Measurements from ENCODE around the gene CEP72. TPM values are rescaled to one million over a fixed set of nuclear protein-coding genes. Genes with fewer than 3 reads are reported as not detected.

CEP72 gene
- total RNA-seq, 1 donor from 2014 or later, result 8.2 TPM

DNA sequence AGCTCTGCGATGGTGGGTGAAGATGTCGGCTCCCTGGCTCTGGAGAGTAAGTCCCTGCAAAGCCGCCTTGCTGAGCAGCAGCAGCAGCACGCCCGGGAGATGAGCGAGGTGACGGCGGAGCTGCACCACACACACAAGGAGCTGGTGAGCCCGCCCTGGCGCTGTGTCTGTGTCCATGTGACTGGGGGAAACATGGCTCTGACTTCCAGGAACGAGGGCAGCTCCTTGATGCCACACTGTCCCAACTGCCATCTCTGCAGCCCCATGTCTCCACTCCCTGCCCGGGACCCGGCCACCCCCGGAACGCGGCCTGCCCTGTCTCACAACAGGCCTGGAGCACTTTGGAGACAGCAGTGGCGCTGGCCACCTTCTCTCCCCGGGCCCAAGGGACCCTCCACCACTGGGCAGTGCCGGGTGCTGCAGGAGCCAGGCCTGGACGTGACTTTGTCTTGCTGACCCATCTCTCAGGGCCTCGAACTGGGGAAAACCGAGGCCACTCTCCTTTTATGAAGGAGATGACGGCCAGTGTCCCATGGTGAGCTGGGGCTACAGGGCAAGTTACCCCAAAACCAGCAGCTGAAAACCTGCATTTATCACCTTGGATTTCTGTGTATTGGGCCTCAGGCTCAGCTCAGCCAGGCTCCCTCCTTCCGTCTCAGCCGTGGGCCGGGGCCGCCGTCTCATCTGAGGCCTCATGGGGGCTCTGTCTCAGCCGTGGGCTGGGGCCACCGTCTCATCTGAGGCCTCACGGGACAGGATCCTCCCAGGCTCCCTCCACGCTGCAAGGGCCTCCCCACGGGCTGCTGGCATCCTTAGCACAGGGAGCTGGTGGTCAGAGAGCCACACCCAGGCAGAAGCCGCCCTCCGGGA lies 28.6 kb downstream of the CEP72 start:
- ATAC-seq, result no peak

- ATAC-seq, result no peak
These were observed 29.2 kb downstream of the CEP72 start for GRCh38 chr5:641331-641765.

- ATAC-seq, result no peak
These were observed 30.3 kb downstream of the CEP72 start for GRCh38 chr5:642481-642880.

DNA sequence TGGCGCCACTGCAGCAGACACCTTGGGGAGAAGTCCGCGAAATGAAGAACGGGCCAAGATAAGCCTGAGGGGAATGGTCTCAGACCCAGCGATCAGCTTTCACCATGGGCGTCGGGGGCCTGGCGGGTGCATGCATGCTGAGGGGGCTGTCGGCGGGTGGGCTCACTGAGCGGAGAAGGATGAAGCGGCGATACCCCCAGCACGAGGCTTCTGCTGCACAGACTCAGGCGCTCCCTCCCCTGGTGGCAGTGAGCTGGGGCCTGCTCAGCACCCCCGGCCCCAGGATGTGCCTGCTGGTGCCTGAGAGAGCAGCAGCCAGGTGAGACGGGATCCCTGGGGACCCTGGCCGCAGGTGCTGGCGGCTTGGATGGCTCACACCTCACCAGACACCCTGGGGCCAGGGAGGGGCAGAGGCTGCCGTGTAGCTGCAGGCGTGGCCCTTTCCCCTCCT lies 31.2 kb downstream of the CEP72 start:
- peak; percentile 8 for ATAC-seq

DNA sequence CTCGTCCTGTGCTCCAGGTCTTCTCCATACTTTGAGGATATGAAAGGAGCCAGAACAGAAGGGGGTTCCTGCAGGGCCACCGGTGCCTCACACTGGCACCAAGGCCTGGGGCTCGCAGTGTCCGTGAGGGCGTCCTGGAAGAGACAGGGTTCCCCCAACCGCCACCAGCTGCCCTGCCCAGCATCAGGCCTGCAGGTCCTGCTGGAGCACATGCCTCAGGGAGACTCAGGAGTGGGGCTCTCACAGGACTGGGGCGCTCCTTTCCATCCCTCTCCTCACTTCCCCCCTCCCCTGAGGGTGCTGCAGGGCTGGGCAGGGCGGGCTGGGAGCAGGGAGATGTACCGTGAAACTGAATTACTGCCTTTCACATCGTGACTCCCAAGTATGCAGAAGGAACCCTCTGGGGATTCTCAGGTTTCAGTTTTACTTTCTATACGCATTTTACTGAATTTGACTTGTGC lies 31.7 kb downstream of the CEP72 start:
- ATAC-seq, result peak; percentile 25

DNA sequence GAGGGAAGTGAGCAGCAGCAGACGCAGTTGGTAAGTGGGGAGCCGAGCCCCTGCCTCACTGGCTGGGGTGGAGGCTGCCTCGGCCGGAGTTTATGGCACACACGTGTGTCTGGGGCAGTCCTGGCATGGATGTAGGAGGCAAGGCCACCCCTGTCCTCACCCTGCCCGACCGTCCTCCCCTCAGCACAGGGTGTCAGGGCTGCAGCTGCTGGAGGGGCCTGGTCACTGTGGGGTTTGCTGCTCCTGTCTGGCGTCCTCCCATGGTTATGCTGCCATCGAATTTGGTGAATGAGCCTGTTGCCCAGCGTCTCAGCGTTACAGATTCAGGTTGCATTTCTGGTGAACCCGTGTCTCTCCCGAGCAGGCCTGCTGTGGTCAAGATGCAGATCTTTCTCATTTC lies 32.4 kb downstream of the CEP72 start:
- peak; percentile 33 for ATAC-seq

- ATAC-seq, result no peak
These were observed 32.8 kb downstream of the CEP72 start for GRCh38 chr5:644971-645370.

- no peak for ATAC-seq
These were observed 33.3 kb downstream of the CEP72 start for GRCh38 chr5:645421-645820.

GRCh38 chr5:646396-647201 lies 34.5 kb downstream of the CEP72 start:
- ATAC-seq, result peak; percentile 22

DNA sequence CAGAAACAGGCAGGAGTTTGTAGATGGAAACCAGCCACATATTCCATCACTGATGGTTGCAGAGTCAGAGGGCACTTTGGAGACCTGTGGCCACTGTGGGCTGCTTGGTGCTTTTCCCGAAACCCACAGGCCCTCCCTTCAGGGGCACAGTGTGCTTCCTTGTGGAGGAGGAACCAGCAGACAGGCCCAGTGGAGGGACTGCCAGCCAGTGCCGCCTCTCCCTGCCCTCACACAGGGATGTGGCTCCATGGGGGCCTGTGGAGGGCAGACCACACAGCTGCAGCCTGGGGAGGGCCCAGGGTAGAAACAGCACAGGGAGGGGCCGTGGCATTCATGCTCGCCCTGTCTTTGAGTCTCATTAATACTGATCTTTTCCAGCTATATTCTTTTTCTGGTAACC lies 35.2 kb downstream of the CEP72 start:
- ATAC-seq, result peak; percentile 19

DNA sequence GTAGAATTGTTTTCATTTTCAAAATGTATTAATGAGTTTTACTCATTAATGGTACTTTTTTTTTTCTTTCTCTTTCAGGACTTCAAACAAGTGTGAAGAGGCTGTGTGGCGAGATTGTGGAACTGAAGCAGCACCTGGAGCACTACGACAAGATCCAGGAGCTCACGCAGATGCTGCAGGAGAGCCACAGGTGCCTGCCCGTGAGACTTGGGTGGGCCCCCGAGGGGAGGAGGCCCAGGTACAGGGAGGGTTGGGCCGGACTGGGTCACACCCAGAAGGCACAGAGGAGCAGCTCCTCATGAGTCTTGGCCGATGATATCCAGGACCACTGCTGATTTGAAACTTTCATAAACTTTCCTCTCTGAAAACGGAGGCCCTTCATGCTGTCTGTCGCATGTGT lies 35.6 kb downstream of the CEP72 start:
- ATAC-seq, result no peak

GRCh38 chr5:651296-652022 lies 39.3 kb downstream of the CEP72 start:
- no peak for ATAC-seq

DNA sequence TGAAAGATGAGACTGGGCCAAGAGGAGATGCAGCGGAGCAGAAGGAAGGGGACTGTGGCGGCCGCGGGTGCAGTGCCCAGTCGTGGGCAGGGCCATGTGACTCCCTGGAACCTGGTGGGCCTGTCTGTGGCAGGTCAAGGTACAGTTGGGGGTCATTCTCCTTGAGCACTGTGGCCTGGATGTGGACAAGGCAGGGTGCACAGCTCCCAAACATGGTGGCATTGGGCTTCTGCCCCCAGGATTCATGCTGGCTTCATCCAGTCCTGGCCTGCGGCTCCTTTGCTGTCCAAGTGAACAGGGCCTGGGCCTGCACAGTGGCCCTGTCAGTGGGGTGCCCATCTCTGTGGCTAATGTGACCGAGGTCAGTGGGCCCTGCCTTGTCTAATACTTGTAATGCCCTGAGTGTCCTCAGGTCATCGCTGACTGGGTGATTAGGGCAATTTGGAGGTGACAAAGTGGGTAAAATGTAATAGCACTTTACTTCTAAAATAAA lies 39.9 kb downstream of the CEP72 start:
- ATAC-seq, result no peak

GRCh38 chr5:652773-653350 lies 40.7 kb downstream of the CEP72 start:
- ATAC-seq, result no peak

- ATAC-seq, result peak; percentile 22
These were observed 42.1 kb downstream of the CEP72 start for GRCh38 chr5:654071-654778.

- no peak for ATAC-seq
These were observed 43.3 kb downstream of the CEP72 start for GRCh38 chr5:655406-655805.

DNA sequence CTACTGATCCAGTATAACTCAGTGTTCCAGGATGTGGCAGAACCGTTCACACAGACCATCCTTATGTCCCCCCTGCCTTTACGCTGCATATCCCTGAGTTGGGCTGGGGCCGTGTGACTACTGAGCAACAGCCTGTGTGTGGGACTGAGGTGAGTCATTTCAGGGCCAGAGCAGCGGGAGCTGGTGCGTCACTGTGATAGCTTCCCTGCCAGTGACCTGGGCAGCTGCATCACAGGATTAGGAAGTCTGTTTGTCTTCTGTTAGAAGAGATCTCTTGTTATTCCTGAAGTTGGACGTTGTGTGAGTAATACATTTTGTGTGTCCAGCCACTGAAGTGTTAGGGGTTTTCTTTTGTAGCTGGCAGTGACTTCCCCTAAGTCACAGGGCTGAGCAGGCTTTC lies 45.4 kb downstream of the CEP72 start:
- peak; percentile 71 for ATAC-seq

DNA sequence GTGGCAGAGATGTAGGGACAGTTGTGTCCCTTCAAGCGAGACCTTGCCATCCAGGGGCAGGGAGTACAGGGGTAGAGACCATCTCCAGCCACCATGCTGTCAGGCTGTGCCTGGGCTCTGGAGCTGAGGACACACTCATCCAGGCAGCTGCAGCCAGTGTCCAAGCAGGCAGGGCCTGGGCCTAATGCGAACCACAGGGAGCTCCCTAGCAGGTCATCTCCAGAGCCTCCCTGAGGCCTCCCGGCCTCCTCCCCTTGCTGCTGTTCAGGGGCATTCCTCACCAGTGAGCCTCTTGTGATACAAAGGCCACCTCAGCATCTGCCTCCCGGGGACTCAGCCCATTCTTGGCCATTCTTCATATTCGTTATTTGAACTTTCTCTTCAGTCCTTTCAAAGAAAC lies 46.0 kb downstream of the CEP72 start:
- ATAC-seq, result no peak

- no peak for ATAC-seq
These were observed 47.5 kb downstream of the CEP72 start for GRCh38 chr5:659496-660263.

DNA sequence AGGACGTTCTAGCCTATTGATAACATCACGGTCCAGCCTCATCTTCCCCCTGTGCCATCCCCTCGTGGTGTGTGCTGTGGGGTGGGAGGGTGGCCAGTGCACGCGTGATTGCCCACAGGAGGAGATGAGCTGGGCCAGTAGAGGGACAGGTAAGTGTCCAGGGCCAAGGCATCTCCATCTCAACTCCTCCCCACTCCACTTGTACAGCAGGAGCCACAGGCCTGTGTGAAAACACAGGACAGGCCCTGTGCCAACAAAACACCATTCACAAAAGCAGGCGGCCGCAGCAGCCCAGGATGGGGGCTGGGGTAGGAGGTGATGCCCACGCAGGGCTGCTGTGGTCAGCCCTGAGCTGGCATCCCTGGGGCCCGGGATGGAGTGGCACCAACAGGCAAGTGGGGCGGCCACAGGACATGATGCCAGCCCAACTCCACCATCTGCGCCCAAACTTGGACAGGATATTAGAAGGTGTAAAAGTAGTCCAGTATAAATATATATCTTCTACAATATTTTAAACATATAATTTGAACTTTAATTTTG lies 48.4 kb downstream of the CEP72 start:
- ATAC-seq, result no peak

Measured in esophagus mucosa (tissue), 1 donor.